Aorta (tissue), 5 donors: ENCODE measurements around the gene PACRG. TPM values are rescaled to one million over a fixed set of nuclear protein-coding genes. Genes with fewer than 3 reads are reported as not detected.

ENCODE experiments used
- ATAC-seq: fragments of 200-7000 bp; cut with Tn5 transposase; one replicate; pipeline ENCODE4 v1.9.1; 2022; ENCODE audit warnings: moderate library complexity; ENCODE audit not compliant: low FRiP score
- DNase-seq, 2 donors: peaks; one replicate each; pipeline ENCODE4 v3.0.0-alpha.2; 2020
- H3K27ac ChIP-seq, 2 donors: one replicate each; pipeline ENCODE4 v1.5.1; 2013; ENCODE audit warnings: low read length in 2 of 2, mild to moderate bottlenecking in 2 of 2, moderate library complexity in 2 of 2, control low read depth in 1 of 2, inconsistent platforms in 1 of 2, low read depth in 1 of 2
- H3K27me3 ChIP-seq, 2 donors: one replicate each; pipeline ENCODE4 v1.6.1; 2013; ENCODE audit warnings: control low read depth in 1 of 2, low read length in 1 of 2, mild to moderate bottlenecking in 1 of 2, moderate library complexity in 1 of 2; ENCODE audit not compliant: insufficient read depth in 2 of 2, control insufficient read depth in 1 of 2
- H3K36me3 ChIP-seq, 2 donors: one replicate each; pipeline ENCODE4 v1.6.1; 2013; ENCODE audit warnings: control low read depth in 1 of 2, low read length in 1 of 2, mild to moderate bottlenecking in 1 of 2; ENCODE audit not compliant: insufficient read depth in 2 of 2, control insufficient read depth in 1 of 2
- H3K4me1 ChIP-seq, 2 donors: one replicate each; pipeline ENCODE4 v1.6.1; 2013; ENCODE audit warnings: low read length in 2 of 2, control low read depth in 1 of 2, mild to moderate bottlenecking in 1 of 2, moderate library complexity in 1 of 2; ENCODE audit not compliant: insufficient read depth in 2 of 2, control insufficient read depth in 1 of 2
- H3K4me3 ChIP-seq, 2 donors: one replicate each; pipeline ENCODE4 v1.5.1; 2013; ENCODE audit warnings: low read length in 2 of 2, control low read depth in 1 of 2, mild to moderate bottlenecking in 1 of 2
- H3K9me3 ChIP-seq: one replicate; pipeline ENCODE4 v1.6.1; 2013; ENCODE audit warnings: mild to moderate bottlenecking, low read length; ENCODE audit not compliant: control insufficient read depth
- WGBS, 2 donors: extraction: QIAGEN DNeasy Blood & Tissue Kit; methylation state at CpG; one replicate each; pipeline ENCODE4 v1.1.7; 2013; 5-methylcytosine and 5-hydroxymethylcytosine counted together
- intact Hi-C, 2 donors: fragments of 100-400 bp; cut with DNase I; formaldehyde crosslinking; loops; one replicate each; pipeline versions ENCODE4 v1.14.2 to v1.15.0; 2022
- polyA plus RNA-seq, 2 donors: library from polyadenylated mRNA; stranded (reverse); fragments of 200-250 nt; gene quantifications; one replicate each; pipeline ENCODE4 v1.2.3, GENCODE V29; 2013
- total RNA-seq, 2 donors: library from RNA; stranded (reverse); fragmentation: NEBNext Ultra II Directional; extraction: Animal tissue kit (Norgen Biotek cat#: 25700); gene quantifications; one replicate each; pipeline ENCODE4 v1.2.1, GENCODE V29; 2021
- donor health status: healthy with polysubstance abuse.
- donor health status: Bipolar disorder and iron deficiency.
- donor health status: DM: no; HTN: no; CAD: no.
- donor health status: DM: no; HTN: no; CAD: no.
- donor health status: DM: yes; HTN: yes; CAD: no.

PACRG gene
- total and polyA plus RNA-seq, 4 donors = 0.26 to 2.7 (median 0.54) TPM; not detected in 1

DNA sequence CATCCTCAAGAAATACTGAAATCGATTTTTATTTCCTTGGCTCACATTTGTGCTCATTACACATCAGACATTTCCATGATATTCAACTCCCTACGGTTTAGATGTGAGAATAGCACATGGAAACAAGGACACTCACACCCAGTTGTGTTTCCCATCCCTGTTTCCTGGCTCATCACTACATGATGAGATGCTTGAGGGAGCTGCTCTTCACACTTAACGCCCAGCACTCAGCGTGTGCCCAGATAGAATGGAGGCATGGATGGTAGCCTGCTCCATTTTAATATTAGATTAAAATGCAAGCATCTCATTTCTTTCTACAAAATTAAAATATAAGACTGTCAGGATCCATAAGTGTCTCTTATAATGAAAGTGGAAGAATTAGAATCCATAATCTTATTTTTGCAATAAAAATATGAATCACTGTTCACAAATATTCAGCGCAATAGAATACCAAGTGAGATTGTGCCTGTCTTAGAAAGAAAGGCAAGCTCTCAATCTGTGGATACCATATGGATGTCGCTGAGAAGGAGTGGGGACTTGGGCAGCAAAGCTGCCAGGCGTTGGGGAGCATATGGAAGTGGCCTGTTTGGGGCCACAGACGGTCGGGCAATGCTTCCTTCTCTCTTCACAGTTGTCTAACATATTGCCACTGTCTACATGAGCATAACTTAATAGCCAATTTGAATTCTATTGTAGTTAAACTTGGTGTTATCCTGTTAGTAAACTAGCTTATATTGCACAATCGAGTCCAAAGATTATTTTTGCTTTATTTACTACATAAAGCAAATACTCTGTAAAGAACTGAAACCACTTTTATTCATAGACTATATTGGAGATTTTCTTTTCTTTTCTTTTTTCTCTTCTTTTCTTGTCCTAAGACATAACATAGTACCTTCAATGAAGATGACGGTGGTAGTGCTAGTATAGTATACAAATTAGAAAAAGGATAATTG, 479.9 kb downstream of the PACRG start:
- H3K4me3 ChIP-seq = no peak overlapping the region
- peaks cover 4% of the 10 kb centered on the region for H3K9me3 ChIP-seq
- H3K27ac ChIP-seq = no peak overlapping the region
- H3K36me3 ChIP-seq = no peaks in the 10 kb centered on the region
- intact Hi-C loops = no loop called here
- no peak for DNase-seq
- H3K27me3 ChIP-seq = no peaks in the 10 kb centered on the region
- WGBS, 2 donors = 87% methylated on average over 11 of the region's 11 CpGs
- no peak for ATAC-seq
- H3K4me1 ChIP-seq = no peaks in the 10 kb centered on the region

GRCh38 chr6:163209005-163209404, 481.2 kb downstream of the PACRG start:
- Histone ChIP-seq H3K4me3 (no peak overlapping the region), H3K4me1 (no peaks in the 10 kb centered on the region), H3K27me3 (no peaks in the 10 kb centered on the region), H3K36me3 (no peaks in the 10 kb centered on the region), H3K9me3 (peaks cover 4% of the 10 kb centered on the region), H3K27ac (no peak overlapping the region)
- DNase-seq (no peak), ATAC-seq (no peak)
- 54 to 60% methylated on average over 4 of the region's 4 CpGs for WGBS, 2 donors
- intact Hi-C loops = no loop called here

- no peak for ATAC-seq
- intact Hi-C loops = no loop called here
- no peak for DNase-seq
Observed at GRCh38 chr6:163212123-163212522, 484.3 kb downstream of the PACRG start.

GRCh38 chr6:163214259-163214658, 486.5 kb downstream of the PACRG start:
- no peaks in the 10 kb centered on the region for H3K27me3 ChIP-seq
- DNase-seq (no peak), ATAC-seq (no peak)
- 58 to 60% methylated on average over 1 of the region's 1 CpG for WGBS, 2 donors
- H3K27ac ChIP-seq = no peak overlapping the region
- H3K36me3 ChIP-seq = no peaks in the 10 kb centered on the region
- no peak overlapping the region for H3K4me3 ChIP-seq
- intact Hi-C loops = no loop called here
- no peaks in the 10 kb centered on the region for H3K4me1 ChIP-seq
- peaks cover 4% of the 10 kb centered on the region for H3K9me3 ChIP-seq

More at GRCh38 chr6:163212123-163212522, 484.3 kb downstream of the PACRG start:
- Histone ChIP-seq H3K27me3 (no peaks in the 10 kb centered on the region), H3K4me1 (no peaks in the 10 kb centered on the region), H3K4me3 (no peak overlapping the region), H3K27ac (no peak overlapping the region), H3K36me3 (no peaks in the 10 kb centered on the region), H3K9me3 (peaks cover 4% of the 10 kb centered on the region)
- WGBS, 2 donors = 93 to 100% methylated on average over 1 of the region's 1 CpG

DNA sequence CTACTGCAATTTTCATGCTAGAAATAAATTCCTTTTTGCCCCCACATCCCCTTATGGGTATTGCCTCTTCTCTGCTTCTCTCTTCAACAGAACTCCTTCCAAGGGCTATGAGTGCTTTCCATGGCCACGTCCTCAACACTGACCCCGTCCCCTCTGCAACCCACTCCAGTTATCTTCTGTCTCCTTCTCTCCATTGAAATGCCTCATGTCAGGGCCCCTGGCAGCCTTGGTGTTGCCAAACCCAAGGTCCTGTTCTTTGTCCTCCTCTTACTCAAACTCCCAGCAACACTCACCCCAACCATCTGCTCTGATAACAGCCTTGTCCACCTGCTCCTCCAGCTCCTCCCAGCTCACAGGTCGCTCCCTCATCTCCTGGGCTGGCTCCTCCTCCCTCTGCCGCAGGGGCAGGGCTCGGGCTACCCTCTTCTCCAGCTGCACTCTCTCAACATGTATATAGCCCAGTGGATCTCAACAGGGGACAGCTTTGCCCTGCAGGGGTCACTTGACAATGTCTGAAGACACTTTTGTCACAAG, 490.7 kb downstream of the PACRG start:
- Histone ChIP-seq H3K36me3 (no peaks in the 10 kb centered on the region), H3K4me3 (no peak overlapping the region), H3K27ac (no peak overlapping the region), H3K9me3 (no peaks in the 10 kb centered on the region), H3K27me3 (no peaks in the 10 kb centered on the region), H3K4me1 (no peaks in the 10 kb centered on the region)
- intact Hi-C loops = no loop called here
- 83 to 90% methylated on average over 5 of the region's 5 CpGs for WGBS, 2 donors
- DNase-seq (no peak), ATAC-seq (no peak)

GRCh38 chr6:163226181-163226835, 498.5 kb downstream of the PACRG start:
- no peak overlapping the region for H3K4me3 ChIP-seq
- ATAC-seq (no peak), DNase-seq (no peak)
- 82 to 89% methylated on average over 9 of the region's 9 CpGs for WGBS, 2 donors
- H3K9me3 ChIP-seq = no peaks in the 10 kb centered on the region
- no peaks in the 10 kb centered on the region for H3K36me3 ChIP-seq
- no peaks in the 10 kb centered on the region for H3K27me3 ChIP-seq
- no peak overlapping the region for H3K27ac ChIP-seq
- H3K4me1 ChIP-seq = no peaks in the 10 kb centered on the region
- intact Hi-C loops = no loop called here

DNA sequence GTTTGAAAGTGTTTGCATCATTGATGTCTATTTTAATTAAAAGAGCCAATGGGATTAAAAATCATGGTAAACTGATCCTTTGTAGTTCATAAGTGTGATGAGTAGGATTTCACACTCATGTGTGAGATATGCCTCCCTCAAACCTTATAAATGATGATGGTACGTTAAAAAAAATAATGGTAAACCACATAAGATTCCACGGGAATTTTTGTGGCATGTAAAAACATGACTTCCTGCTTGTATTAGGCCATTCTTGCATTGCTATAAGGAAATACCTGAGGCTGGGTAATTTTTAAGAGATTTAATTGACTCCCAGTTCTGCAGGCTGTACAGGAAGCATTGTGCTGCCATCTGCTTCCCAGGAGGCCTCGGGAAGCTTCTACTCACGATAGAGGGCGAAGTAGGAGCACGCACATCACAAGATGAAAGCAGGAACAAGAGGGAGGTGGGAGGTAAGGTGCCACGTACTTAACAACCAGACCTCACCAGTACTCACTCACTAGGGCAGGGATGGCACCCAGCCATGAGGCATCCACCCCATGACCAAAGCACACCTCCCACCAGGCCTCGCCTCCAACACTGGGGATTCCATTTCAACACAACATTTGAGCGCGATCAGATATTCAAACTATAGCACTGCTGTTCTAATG, 499.2 kb downstream of the PACRG start:
- H3K36me3 ChIP-seq = no peaks in the 10 kb centered on the region

DNA sequence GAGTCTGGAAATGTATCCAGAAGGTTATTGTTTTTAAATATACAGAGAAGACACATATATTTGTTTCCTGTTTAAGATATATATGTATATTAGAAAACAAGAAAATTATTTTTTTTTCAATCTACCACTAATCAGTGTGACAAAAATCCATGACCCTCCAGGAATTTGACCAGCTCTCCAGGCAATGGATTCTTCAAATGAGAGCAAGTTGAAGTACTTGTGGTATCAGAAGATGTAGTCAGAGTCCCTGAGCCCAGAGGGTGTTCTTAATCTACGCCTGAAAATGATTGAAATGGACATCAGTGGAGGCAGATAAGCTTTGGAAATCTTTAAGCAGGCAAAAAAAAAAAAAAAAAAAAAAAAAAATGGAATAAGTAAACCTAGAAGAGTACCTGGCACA, 500.3 kb downstream of the PACRG start:
- intact Hi-C loops = no loop called here
- 77 to 79% methylated on average over 1 of the region's 1 CpG for WGBS, 2 donors
- no peaks in the 10 kb centered on the region for H3K9me3 ChIP-seq
- DNase-seq (no peak), ATAC-seq (no peak)
- H3K4me1 ChIP-seq = no peaks in the 10 kb centered on the region
- no peaks in the 10 kb centered on the region for H3K27me3 ChIP-seq
- H3K27ac ChIP-seq = no peak overlapping the region
- no peak overlapping the region for H3K4me3 ChIP-seq
- no peaks in the 10 kb centered on the region for H3K36me3 ChIP-seq

More for the DNA sequence above, 499.2 kb downstream of the PACRG start:
- no peaks in the 10 kb centered on the region for H3K27me3 ChIP-seq
- no peak overlapping the region for H3K27ac ChIP-seq
- intact Hi-C loops = no loop called here
- no peaks in the 10 kb centered on the region for H3K4me1 ChIP-seq
- ATAC-seq (no peak), DNase-seq (no peak)
- H3K9me3 ChIP-seq = no peaks in the 10 kb centered on the region
- WGBS, 2 donors = 87 to 90% methylated on average over 10 of the region's 10 CpGs
- no peak overlapping the region for H3K4me3 ChIP-seq
